ENCODE data around the gene BBS4. TPM values are rescaled to one million over a fixed set of nuclear protein-coding genes. Genes with fewer than 3 reads are reported as not detected.

BBS4 gene
- total RNA-seq, 1 experiment from 2014 or later: 14.4 TPM

DNA sequence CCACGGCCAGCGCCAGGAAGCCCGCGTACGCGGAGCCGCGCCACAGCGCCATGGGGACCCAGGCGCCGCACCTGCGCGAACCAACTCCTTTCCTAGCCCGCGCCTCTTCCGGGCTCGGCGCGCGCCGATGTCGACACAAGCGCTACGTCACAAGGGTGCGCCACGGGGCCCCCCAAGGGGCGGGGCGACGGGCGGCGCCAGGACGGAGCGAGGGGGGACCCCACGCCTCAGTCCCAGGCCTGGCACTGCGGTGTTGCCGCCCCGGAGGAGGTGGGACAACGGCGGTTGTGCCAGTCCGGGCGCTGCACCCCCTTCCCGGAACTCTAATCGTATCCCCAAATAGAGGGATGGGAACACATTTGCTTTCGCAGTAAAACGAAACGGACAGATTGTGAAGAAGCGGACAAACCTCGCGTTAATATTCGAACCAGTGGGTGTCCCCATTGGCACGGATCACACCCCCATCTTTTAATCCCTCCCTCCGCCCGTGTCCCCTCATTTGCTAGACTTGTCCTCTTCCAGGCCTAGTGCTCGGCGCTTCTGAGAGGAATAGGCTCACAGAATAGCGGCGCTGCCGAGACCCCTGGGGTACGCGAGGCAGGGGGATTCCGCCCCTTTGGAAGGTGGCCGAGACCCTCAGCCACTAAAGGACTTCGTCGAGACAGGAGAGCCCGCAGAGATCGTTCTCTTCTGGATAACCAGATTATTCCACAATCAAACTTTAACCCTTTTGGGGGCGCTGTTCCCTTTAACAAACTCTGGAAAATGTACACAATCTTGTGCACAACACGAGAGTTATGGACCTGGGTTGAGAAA lies 97.8 kb downstream of the BBS4 start, which contains the start of gene ADPGK:
Gene ADPGK, minus strand, starts transcription at position 119 of the 816 bp plus-strand sequence. Its CDS starts 67 bp downstream, at position 52.
- DNase-seq (ENCODE audit: low read depth in 1 of 2, low spot score in 2 of 2): peak; percentile 86 to 97
- peak within 1 kb of the TSS; percentile 87 for H3K27ac ChIP-seq
- H3K36me3 ChIP-seq: peaks cover 24% of the 10 kb centered on the region
- peak within 1 kb of the TSS; percentile 97 for H3K4me3 ChIP-seq
- peaks cover 34% of the 10 kb centered on the region for H3K4me1 ChIP-seq (replicated peaks)
- no peaks in the 10 kb centered on the region for H3K9me3 ChIP-seq (replicated peaks)
- no peaks in the 10 kb centered on the region for H3K27me3 ChIP-seq (replicated peaks)

GRCh38 chr15:72784456-72784876 lies 98.5 kb downstream of the BBS4 start:
- Histone ChIP-seq H3K27me3 (replicated peaks) (no peaks in the 10 kb centered on the region), H3K27ac (peak overlapping the region; percentile 87), H3K36me3 (peaks cover 22% of the 10 kb centered on the region), H3K4me3 (peak overlapping the region; percentile 97), H3K4me1 (replicated peaks) (peaks cover 34% of the 10 kb centered on the region), H3K9me3 (replicated peaks) (no peaks in the 10 kb centered on the region)
- DNase-seq (ENCODE audit: low read depth in 1 of 2, low spot score in 2 of 2): no peak

- peak; percentile 94 to 96 for DNase-seq (ENCODE audit: low read depth in 1 of 2, low spot score in 2 of 2)
- Histone ChIP-seq H3K27ac (peak overlapping the region; percentile 87), H3K27me3 (replicated peaks) (no peaks in the 10 kb centered on the region), H3K4me1 (replicated peaks) (peaks cover 44% of the 10 kb centered on the region), H3K4me3 (no peak overlapping the region), H3K9me3 (replicated peaks) (no peaks in the 10 kb centered on the region), H3K36me3 (peaks cover 16% of the 10 kb centered on the region)
Measured at GRCh38 chr15:72785432-72785831, 99.4 kb downstream of the BBS4 start.

DNA sequence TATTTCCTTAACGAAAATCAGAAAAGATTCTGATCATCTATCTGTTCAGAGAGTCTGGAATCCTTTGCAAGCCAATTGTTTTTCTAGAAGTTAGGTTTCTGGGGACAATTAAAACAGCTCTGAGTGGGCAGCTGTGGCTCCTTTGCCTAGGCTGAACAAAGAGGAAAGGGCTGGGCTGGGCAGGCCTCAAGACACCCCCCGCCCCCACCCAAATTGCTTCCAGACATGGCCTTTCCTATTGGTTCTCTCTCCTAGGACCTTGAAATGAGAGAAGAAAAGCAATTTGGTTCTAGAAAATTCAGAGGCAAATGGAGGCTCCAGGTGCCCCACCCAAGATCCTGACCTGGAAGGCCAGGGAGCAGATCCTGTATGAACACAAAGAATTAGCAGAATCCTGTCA lies 99.8 kb downstream of the BBS4 start:
- peaks cover 48% of the 10 kb centered on the region for H3K4me1 ChIP-seq (replicated peaks)
- no peaks in the 10 kb centered on the region for H3K27me3 ChIP-seq (replicated peaks)
- H3K9me3 ChIP-seq (replicated peaks): no peaks in the 10 kb centered on the region
- H3K27ac ChIP-seq: peak overlapping the region; percentile 87
- peaks cover 14% of the 10 kb centered on the region for H3K36me3 ChIP-seq
- H3K4me3 ChIP-seq: no peak overlapping the region
- no peak for DNase-seq (ENCODE audit: low read depth in 1 of 2, low spot score in 2 of 2)

GRCh38 chr15:72786242-72786641 lies 100.2 kb downstream of the BBS4 start:
- no peaks in the 10 kb centered on the region for H3K27me3 ChIP-seq (replicated peaks)
- H3K27ac ChIP-seq: peak overlapping the region; percentile 87
- no peaks in the 10 kb centered on the region for H3K9me3 ChIP-seq (replicated peaks)
- H3K36me3 ChIP-seq: peaks cover 10% of the 10 kb centered on the region
- peaks cover 51% of the 10 kb centered on the region for H3K4me1 ChIP-seq (replicated peaks)
- DNase-seq (ENCODE audit: low read depth in 1 of 2, low spot score in 2 of 2): no peak
- no peak overlapping the region for H3K4me3 ChIP-seq

GRCh38 chr15:72786676-72787345 lies 100.8 kb downstream of the BBS4 start:
- DNase-seq (ENCODE audit: low read depth in 1 of 2, low spot score in 2 of 2): no peak
- peaks cover 9% of the 10 kb centered on the region for H3K36me3 ChIP-seq

GRCh38 chr15:72787526-72787925 lies 101.5 kb downstream of the BBS4 start:
- Histone ChIP-seq H3K4me3 (no peak overlapping the region), H3K27me3 (replicated peaks) (no peaks in the 10 kb centered on the region), H3K27ac (no peak overlapping the region), H3K4me1 (replicated peaks) (peaks cover 50% of the 10 kb centered on the region), H3K36me3 (peaks cover 9% of the 10 kb centered on the region), H3K9me3 (replicated peaks) (no peaks in the 10 kb centered on the region)
- DNase-seq (ENCODE audit: low read depth in 1 of 2, low spot score in 2 of 2): no peak

More at GRCh38 chr15:72786676-72787345, 100.8 kb downstream of the BBS4 start:
- H3K27me3 ChIP-seq (replicated peaks): no peaks in the 10 kb centered on the region
- H3K4me3 ChIP-seq: no peak overlapping the region
- H3K27ac ChIP-seq: no peak overlapping the region
- peaks cover 51% of the 10 kb centered on the region for H3K4me1 ChIP-seq (replicated peaks)
- H3K9me3 ChIP-seq (replicated peaks): no peaks in the 10 kb centered on the region

Other genes starting within 250 kb of the BBS4 start
- 27.8 and 36.6 TPM in 2 replicates for gene ARIH1, start 211.9 kb upstream of the BBS4 start, total RNA-seq (2014; rRNA removed; shearing (Covaris generic))
- gene GOLGA6B, start 31.5 kb upstream of the BBS4 start, total RNA-seq (2014; rRNA removed; shearing (Covaris generic)): not detected in 2 replicates
- not detected in 2 replicates for gene HIGD2B, start within 50 bp of the BBS4 start, total RNA-seq (2014; rRNA removed; shearing (Covaris generic))
- 57.7 and 83.8 TPM in 2 replicates for gene ADPGK, start 97.6 kb downstream of the BBS4 start, total RNA-seq (2014; rRNA removed; shearing (Covaris generic))